GM23338 (cell line): ENCODE results near the gene PLA2G4B. TPM values are rescaled to one million over a fixed set of nuclear protein-coding genes. Genes with fewer than 3 reads are reported as not detected.

ENCODE experiments used
- ATAC-seq: fragments of 200-7000 bp; cut with Tn5 transposase; 3 replicates; pipeline ENCODE4 v1.9.1; 2020
- DNase-seq: peaks from one replicate; pipeline ENCODE4 v3.0.0-alpha.2; 2015; ENCODE audit warnings: low spot score
- H2AFZ ChIP-seq: fragments of 200-600 bp; sonication (generic); 2 replicates; pipeline ENCODE4 v1.8.0; 2016; ENCODE audit warnings: antibody characterized with exemption, mild to moderate bottlenecking, moderate library complexity
- H3F3A ChIP-seq: fragments of 200-600 bp; sonication (generic); replicated peaks from 2 replicates; pipeline ENCODE4 v1.8.0; 2017; ENCODE audit warnings: antibody characterized with exemption, mixed run types, low read depth
- H3K27ac ChIP-seq: fragments of 200-600 bp; sonication (generic); 2 replicates; pipeline ENCODE4 v1.6.1; 2016; ENCODE audit warnings: low read depth
- H3K27me3 ChIP-seq: fragments of 200-600 bp; sonication (generic); 2 replicates; pipeline ENCODE4 v1.8.0; 2016; ENCODE audit warnings: mild to moderate bottlenecking, mixed run types, moderate library complexity; ENCODE audit not compliant: insufficient read depth
- H3K36me3 ChIP-seq: fragments of 200-600 bp; sonication (generic); 2 replicates; pipeline ENCODE4 v1.8.0; 2016; ENCODE audit warnings: mild to moderate bottlenecking; ENCODE audit not compliant: insufficient read depth
- H3K4me1 ChIP-seq: fragments of 200-600 bp; sonication (generic); 2 replicates; pipeline ENCODE4 v1.8.0; 2016; ENCODE audit warnings: mild to moderate bottlenecking, moderate library complexity; ENCODE audit not compliant: insufficient read depth
- H3K4me2 ChIP-seq: fragments of 200-600 bp; sonication (generic); 2 replicates; pipeline ENCODE4 v1.7.1; 2017; ENCODE audit warnings: mixed run types
- H3K4me3 ChIP-seq: fragments of 200-600 bp; sonication (generic); 2 replicates; pipeline ENCODE4 v1.6.1; 2016; ENCODE audit warnings: mixed run types
- H3K79me2 ChIP-seq: fragments of 200-600 bp; sonication (generic); replicated peaks from 2 replicates; pipeline ENCODE4 v1.8.0; 2017; ENCODE audit warnings: mild to moderate bottlenecking; ENCODE audit not compliant: insufficient read depth
- H3K9me2 ChIP-seq: fragments of 200-600 bp; sonication (generic); 2 replicates; pipeline ENCODE4 v1.8.0; 2017; ENCODE audit not compliant: insufficient read depth
- H4K20me1 ChIP-seq: fragments of 200-600 bp; sonication (generic); replicated peaks from 2 replicates; pipeline ENCODE4 v1.8.0; 2017; ENCODE audit warnings: mild to moderate bottlenecking; ENCODE audit not compliant: insufficient read depth
- H3K27ac Mint-ChIP-seq: 2 replicates; pipeline ENCODE4 v1.8.0; 2020; ENCODE audit warnings: inconsistent platforms, mild to moderate bottlenecking, moderate library complexity, mixed read lengths
- H3K27me3 Mint-ChIP-seq: 3 replicates; pipeline ENCODE4 v1.8.0; 2022; ENCODE audit warnings: low read depth, mild to moderate bottlenecking, moderate library complexity, mixed read lengths, inconsistent platforms; ENCODE audit not compliant: insufficient read depth, poor library complexity
- H3K36me3 Mint-ChIP-seq: 3 replicates; pipeline ENCODE4 v1.8.0; 2021; ENCODE audit warnings: low read depth, mild to moderate bottlenecking, inconsistent platforms, moderate library complexity, mixed read lengths
- H3K4me1 Mint-ChIP-seq: 3 replicates; pipeline ENCODE4 v1.8.0; 2020; ENCODE audit warnings: mild to moderate bottlenecking, inconsistent platforms, mixed read lengths
- H3K4me3 Mint-ChIP-seq: 3 replicates; pipeline ENCODE4 v1.8.0; 2021; ENCODE audit warnings: moderate library complexity, mild to moderate bottlenecking, inconsistent platforms, mixed read lengths
- H3K9me3 Mint-ChIP-seq: 3 replicates; pipeline ENCODE4 v1.8.0; 2020; ENCODE audit warnings: moderate library complexity, mild to moderate bottlenecking, inconsistent platforms, mixed read lengths
- CREB1 ChIP-seq: fragments of 250-450 bp; sonication (Bioruptor Pico); IDR thresholded peaks from 2 replicates; pipeline ENCODE4 v1.5.0; 2020; ENCODE audit warnings: low read depth, mild to moderate bottlenecking, moderate library complexity
- EZH2 ChIP-seq: fragments of 200-600 bp; sonication (generic); IDR thresholded peaks from one replicate; pipeline ENCODE4 v1.8.0; 2017; ENCODE audit warnings: antibody characterized with exemption, mild to moderate bottlenecking, low read depth; ENCODE audit not compliant: unreplicated experiment
- EZH2phosphoT487 ChIP-seq: fragments of 200-600 bp; sonication (generic); IDR thresholded peaks from one replicate; pipeline ENCODE4 v1.8.1; 2018; ENCODE audit warnings: antibody characterized with exemption; ENCODE audit not compliant: unreplicated experiment
- JUNB ChIP-seq: IDR thresholded peaks from one replicate; pipeline ENCODE4 v1.6.1; 2016; ENCODE audit warnings: antibody characterized with exemption; ENCODE audit not compliant: unreplicated experiment
- NANOG ChIP-seq: IDR thresholded peaks from 2 replicates; pipeline ENCODE4 v1.6.1; 2016; ENCODE audit warnings: antibody characterized with exemption, borderline replicate concordance
- POLR2AphosphoS5 ChIP-seq: IDR thresholded peaks from 2 replicates; pipeline ENCODE4 v1.6.1; 2016; ENCODE audit warnings: antibody characterized with exemption, low read depth
- STAT1 ChIP-seq: IDR thresholded peaks from one replicate; pipeline ENCODE4 v1.6.1; 2016; ENCODE audit warnings: antibody characterized with exemption; ENCODE audit not compliant: unreplicated experiment
- ZNF114 ChIP-seq: fragments of 250-450 bp; sonication (Bioruptor Pico); IDR thresholded peaks from 2 replicates; pipeline ENCODE4 v1.5.0; 2020; ENCODE audit warnings: mild to moderate bottlenecking, moderate library complexity
- ZNF331 ChIP-seq: fragments of 250-450 bp; sonication (Bioruptor Pico); IDR thresholded peaks from 2 replicates; pipeline ENCODE4 v1.5.0; 2020; ENCODE audit warnings: low read depth, mild to moderate bottlenecking, moderate library complexity
- polyA plus RNA-seq: library from polyadenylated mRNA; unstranded; fragments of >200 nt; fragmentation: Nextera tagmentation; extraction: Ambion mirVana; gene quantifications from 2 replicates; pipeline ENCODE4 v1.2.1, GENCODE V29; 2016
- total RNA-seq: library from RNA; depleted of rRNA; stranded (reverse); fragments of >200 nt; shearing (Covaris generic); gene quantifications from 2 replicates; pipeline ENCODE4 v1.2.3, GENCODE V29; 2014
- TF ChIP-seq, protein P1 (sequence below): IDR thresholded peaks from one replicate; pipeline ENCODE4 v1.6.1; 2018; ENCODE audit warnings: antibody characterized with exemption; ENCODE audit not compliant: unreplicated experiment
- TF ChIP-seq, protein P2 (sequence below), 2 experiments: fragments of 200-600 bp in 1 of 2; sonication (generic) in 1 of 2; conservative IDR thresholded peaks; 2 replicates each; pipeline versions ENCODE4 v1.5.1 to v1.6.1; 2016 to 2017; ENCODE audit warnings: antibody characterized with exemption in 2 of 2, low read depth in 2 of 2, mild to moderate bottlenecking in 2 of 2, moderate library complexity in 1 of 2
- TF ChIP-seq, protein P3 (sequence below): fragments of 250-450 bp; sonication (Bioruptor Pico); IDR thresholded peaks from 2 replicates; pipeline ENCODE4 v1.5.0; 2020; ENCODE audit warnings: mild to moderate bottlenecking, moderate library complexity
- TF ChIP-seq, protein P4 (sequence below): IDR thresholded peaks from 2 replicates; pipeline ENCODE4 v1.6.1; 2016; ENCODE audit warnings: antibody characterized with exemption

The PLA2G4B gene
- total and polyA plus RNA-seq, 2 experiments from 2014 or later = 4.4 to 9.6 TPM

DNA sequence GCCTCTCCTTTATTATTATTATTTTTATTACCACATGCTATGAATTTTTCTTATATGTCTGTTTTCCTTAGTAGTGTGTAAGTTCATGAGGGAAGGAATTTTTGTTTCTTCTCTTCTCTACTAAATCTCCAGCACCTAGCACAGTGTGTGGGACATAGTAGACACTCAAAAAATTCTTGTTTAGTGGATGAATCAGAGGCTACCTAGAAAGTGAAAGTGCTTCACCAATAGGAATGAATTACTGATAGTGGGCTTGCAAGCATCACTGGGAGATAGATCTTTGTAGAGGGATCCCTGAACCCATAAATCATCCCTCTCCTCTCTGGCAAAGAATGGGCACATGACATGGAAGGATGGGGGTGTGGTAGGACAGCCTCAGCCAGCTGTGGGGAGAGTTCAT lies 46.7 kb downstream of the PLA2G4B start:
- TF ChIP-seq, protein P1, sequence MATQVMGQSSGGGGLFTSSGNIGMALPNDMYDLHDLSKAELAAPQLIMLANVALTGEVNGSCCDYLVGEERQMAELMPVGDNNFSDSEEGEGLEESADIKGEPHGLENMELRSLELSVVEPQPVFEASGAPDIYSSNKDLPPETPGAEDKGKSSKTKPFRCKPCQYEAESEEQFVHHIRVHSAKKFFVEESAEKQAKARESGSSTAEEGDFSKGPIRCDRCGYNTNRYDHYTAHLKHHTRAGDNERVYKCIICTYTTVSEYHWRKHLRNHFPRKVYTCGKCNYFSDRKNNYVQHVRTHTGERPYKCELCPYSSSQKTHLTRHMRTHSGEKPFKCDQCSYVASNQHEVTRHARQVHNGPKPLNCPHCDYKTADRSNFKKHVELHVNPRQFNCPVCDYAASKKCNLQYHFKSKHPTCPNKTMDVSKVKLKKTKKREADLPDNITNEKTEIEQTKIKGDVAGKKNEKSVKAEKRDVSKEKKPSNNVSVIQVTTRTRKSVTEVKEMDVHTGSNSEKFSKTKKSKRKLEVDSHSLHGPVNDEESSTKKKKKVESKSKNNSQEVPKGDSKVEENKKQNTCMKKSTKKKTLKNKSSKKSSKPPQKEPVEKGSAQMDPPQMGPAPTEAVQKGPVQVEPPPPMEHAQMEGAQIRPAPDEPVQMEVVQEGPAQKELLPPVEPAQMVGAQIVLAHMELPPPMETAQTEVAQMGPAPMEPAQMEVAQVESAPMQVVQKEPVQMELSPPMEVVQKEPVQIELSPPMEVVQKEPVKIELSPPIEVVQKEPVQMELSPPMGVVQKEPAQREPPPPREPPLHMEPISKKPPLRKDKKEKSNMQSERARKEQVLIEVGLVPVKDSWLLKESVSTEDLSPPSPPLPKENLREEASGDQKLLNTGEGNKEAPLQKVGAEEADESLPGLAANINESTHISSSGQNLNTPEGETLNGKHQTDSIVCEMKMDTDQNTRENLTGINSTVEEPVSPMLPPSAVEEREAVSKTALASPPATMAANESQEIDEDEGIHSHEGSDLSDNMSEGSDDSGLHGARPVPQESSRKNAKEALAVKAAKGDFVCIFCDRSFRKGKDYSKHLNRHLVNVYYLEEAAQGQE = no peak
- no peak for TF ChIP-seq EZH2phosphoT487
- TF ChIP-seq STAT1 = no peak
- TF ChIP-seq ZNF114 (CRISPR knock-in tag) = no peak
- TF ChIP-seq, protein P2, sequence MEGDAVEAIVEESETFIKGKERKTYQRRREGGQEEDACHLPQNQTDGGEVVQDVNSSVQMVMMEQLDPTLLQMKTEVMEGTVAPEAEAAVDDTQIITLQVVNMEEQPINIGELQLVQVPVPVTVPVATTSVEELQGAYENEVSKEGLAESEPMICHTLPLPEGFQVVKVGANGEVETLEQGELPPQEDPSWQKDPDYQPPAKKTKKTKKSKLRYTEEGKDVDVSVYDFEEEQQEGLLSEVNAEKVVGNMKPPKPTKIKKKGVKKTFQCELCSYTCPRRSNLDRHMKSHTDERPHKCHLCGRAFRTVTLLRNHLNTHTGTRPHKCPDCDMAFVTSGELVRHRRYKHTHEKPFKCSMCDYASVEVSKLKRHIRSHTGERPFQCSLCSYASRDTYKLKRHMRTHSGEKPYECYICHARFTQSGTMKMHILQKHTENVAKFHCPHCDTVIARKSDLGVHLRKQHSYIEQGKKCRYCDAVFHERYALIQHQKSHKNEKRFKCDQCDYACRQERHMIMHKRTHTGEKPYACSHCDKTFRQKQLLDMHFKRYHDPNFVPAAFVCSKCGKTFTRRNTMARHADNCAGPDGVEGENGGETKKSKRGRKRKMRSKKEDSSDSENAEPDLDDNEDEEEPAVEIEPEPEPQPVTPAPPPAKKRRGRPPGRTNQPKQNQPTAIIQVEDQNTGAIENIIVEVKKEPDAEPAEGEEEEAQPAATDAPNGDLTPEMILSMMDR (conservative IDR thresholded peaks at IDR 0.05; ENCODE audit: low read depth in 2 of 2) = no peak
- TF ChIP-seq EZH2 = no peak
- no peak for TF ChIP-seq JUNB
- TF ChIP-seq NANOG = no peak
- TF ChIP-seq POLR2AphosphoS5 = no peak
- TF ChIP-seq ZNF331 (CRISPR knock-in tag) = no peak
- TF ChIP-seq, protein P3, sequence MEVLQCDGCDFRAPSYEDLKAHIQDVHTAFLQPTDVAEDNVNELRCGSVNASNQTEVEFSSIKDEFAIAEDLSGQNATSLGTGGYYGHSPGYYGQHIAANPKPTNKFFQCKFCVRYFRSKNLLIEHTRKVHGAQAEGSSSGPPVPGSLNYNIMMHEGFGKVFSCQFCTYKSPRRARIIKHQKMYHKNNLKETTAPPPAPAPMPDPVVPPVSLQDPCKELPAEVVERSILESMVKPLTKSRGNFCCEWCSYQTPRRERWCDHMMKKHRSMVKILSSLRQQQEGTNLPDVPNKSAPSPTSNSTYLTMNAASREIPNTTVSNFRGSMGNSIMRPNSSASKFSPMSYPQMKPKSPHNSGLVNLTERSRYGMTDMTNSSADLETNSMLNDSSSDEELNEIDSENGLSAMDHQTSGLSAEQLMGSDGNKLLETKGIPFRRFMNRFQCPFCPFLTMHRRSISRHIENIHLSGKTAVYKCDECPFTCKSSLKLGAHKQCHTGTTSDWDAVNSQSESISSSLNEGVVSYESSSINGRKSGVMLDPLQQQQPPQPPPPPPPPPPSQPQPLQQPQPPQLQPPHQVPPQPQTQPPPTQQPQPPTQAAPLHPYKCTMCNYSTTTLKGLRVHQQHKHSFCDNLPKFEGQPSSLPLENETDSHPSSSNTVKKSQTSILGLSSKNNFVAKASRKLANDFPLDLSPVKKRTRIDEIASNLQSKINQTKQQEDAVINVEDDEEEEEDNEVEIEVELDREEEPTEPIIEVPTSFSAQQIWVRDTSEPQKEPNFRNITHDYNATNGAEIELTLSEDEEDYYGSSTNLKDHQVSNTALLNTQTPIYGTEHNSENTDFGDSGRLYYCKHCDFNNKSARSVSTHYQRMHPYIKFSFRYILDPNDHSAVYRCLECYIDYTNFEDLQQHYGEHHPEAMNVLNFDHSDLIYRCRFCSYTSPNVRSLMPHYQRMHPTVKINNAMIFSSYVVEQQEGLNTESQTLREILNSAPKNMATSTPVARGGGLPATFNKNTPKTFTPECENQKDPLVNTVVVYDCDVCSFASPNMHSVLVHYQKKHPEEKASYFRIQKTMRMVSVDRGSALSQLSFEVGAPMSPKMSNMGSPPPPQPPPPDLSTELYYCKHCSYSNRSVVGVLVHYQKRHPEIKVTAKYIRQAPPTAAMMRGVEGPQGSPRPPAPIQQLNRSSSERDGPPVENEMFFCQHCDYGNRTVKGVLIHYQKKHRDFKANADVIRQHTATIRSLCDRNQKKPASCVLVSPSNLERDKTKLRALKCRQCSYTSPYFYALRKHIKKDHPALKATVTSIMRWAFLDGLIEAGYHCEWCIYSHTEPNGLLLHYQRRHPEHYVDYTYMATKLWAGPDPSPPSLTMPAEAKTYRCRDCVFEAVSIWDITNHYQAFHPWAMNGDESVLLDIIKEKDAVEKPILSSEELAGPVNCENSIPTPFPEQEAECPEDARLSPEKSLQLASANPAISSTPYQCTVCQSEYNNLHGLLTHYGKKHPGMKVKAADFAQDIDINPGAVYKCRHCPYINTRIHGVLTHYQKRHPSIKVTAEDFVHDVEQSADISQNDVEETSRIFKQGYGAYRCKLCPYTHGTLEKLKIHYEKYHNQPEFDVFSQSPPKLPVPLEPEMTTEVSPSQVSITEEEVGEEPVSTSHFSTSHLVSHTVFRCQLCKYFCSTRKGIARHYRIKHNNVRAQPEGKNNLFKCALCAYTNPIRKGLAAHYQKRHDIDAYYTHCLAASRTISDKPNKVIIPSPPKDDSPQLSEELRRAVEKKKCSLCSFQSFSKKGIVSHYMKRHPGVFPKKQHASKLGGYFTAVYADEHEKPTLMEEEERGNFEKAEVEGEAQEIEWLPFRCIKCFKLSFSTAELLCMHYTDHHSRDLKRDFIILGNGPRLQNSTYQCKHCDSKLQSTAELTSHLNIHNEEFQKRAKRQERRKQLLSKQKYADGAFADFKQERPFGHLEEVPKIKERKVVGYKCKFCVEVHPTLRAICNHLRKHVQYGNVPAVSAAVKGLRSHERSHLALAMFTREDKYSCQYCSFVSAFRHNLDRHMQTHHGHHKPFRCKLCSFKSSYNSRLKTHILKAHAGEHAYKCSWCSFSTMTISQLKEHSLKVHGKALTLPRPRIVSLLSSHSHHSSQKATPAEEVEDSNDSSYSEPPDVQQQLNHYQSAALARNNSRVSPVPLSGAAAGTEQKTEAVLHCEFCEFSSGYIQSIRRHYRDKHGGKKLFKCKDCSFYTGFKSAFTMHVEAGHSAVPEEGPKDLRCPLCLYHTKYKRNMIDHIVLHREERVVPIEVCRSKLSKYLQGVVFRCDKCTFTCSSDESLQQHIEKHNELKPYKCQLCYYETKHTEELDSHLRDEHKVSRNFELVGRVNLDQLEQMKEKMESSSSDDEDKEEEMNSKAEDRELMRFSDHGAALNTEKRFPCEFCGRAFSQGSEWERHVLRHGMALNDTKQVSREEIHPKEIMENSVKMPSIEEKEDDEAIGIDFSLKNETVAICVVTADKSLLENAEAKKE (CRISPR knock-in tag) = no peak
- TF ChIP-seq CREB1 (CRISPR knock-in tag) = no peak
- TF ChIP-seq, protein P4, sequence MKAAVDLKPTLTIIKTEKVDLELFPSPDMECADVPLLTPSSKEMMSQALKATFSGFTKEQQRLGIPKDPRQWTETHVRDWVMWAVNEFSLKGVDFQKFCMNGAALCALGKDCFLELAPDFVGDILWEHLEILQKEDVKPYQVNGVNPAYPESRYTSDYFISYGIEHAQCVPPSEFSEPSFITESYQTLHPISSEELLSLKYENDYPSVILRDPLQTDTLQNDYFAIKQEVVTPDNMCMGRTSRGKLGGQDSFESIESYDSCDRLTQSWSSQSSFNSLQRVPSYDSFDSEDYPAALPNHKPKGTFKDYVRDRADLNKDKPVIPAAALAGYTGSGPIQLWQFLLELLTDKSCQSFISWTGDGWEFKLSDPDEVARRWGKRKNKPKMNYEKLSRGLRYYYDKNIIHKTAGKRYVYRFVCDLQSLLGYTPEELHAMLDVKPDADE = no peak

More for the DNA sequence above, 46.7 kb downstream of the PLA2G4B start:
- H3K4me2 ChIP-seq = no peak overlapping the region
- Mint-ChIP-seq H3K27ac (no peak overlapping the region), H3K36me3 (no peaks in the 10 kb centered on the region; the same call in 2 of the 3 replicates), H3K4me1 (peaks cover 10% of the 10 kb centered on the region), H3K9me3 (no peaks in the 10 kb centered on the region; the same call in 2 of the 3 replicates), H3K27me3 (peaks cover 35% of the 10 kb centered on the region), H3K4me3 (no peak overlapping the region; the same call in 2 of the 3 replicates)
- no peak overlapping the region for H3K4me3 ChIP-seq
- H3K36me3 ChIP-seq = no peaks in the 10 kb centered on the region
- ATAC-seq (no peak), DNase-seq (no peak)
- no peaks in the 10 kb centered on the region for H3K79me2 ChIP-seq
- H4K20me1 ChIP-seq = no peaks in the 10 kb centered on the region
- H2AFZ ChIP-seq = no peak overlapping the region
- H3K27ac ChIP-seq = no peak overlapping the region
- H3K27me3 ChIP-seq = peaks cover 29% of the 10 kb centered on the region
- 0 out of 2 replicates have a peak, but pooled peaks cover 4% of the 10 kb centered on the region for H3F3A ChIP-seq
- no peaks in the 10 kb centered on the region for H3K4me1 ChIP-seq
- no peaks in the 10 kb centered on the region for H3K9me2 ChIP-seq
